Esophagus squamous epithelium (tissue), 4 donors: ENCODE results near the gene GBP1.

Experiments used
- CTCF ChIP-seq, 6 experiments: fragments of 450-650 bp in 4 of 6; fragments of 200-600 bp in 2 of 6; sonication (generic) in 2 of 6; IDR thresholded peaks; one replicate each; pipeline ENCODE4 v1.5.1; 2016 to 2019; ENCODE audit warnings: antibody characterized with exemption in 6 of 6, mild to moderate bottlenecking in 4 of 6, moderate library complexity in 4 of 6
- POLR2A ChIP-seq, 4 donors: fragments of 450-650 bp; IDR thresholded peaks; one replicate each; pipeline ENCODE4 v1.6.1; 2017; ENCODE audit warnings: antibody characterized with exemption in 4 of 4, mild to moderate bottlenecking in 4 of 4, moderate library complexity in 3 of 4

GRCh38 chr1:89100412-89100811 is 35.4 kb upstream of the GBP1 start:
- TF ChIP-seq CTCF (IDR thresholded peaks at IDR 0.05) (no peak), POLR2A (IDR thresholded peaks at IDR 0.05) (no peak)
